ENCODE measurements around the gene NELL1.

NELL1 gene

DNA sequence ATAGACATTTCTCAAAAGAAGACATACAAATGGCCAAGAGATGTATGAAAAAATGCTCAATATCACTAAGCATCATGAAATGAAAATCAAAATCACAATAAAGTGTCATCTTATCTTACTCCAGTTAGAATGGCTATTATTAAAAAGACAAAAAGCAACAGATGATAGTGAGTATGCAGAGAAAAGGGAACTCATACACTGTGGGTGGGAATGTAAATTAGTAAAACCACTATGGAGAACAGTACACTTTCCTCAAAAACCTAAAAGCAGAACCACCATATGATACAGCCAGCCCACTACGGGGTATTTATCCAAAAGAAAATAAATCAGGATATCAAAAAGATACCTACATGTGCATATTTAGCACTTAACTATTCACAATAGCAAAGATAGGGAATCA is 823.5 kb downstream of the NELL1 start:
- no peak for DNase-seq (ENCODE audit: low read depth)

DNA sequence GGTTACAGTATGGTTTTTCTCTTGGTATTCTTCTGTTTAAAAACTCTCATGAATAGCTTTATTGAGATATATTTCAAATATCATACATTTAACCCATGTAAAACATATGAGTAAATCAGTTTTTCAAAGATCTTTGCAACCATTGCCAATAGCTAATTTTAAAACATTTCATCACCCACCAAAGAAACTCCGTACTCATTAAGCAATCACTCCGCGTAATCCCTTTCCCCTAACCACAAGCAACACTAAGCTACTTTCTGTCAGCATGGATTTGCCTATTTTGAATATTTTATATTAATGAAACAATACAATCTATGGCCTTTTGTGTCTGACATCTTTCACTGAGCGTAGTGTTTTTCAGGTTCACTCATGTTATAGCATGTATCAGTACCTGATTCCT is 825.6 kb downstream of the NELL1 start:
- DNase-seq (ENCODE audit: low read depth), result no peak

DNA sequence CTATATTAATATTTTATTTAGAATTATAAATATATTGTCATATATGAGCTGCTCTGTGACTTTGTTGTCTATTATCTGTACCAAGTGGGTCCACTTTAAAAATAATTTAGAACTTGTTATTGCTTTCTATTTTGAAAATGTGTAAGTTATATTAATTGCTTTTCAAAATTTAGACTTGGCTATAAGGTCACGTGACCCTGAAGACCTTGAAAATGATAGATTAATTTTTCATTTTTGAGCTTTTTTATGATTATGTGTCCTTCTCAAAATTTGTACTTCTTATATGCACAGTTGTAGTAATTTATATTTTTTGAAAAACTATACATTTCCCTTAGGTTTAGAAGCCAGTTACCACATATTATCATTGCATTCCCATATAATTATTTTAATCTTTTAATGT is 826.5 kb downstream of the NELL1 start:
- no peak for DNase-seq (ENCODE audit: low read depth)

DNA sequence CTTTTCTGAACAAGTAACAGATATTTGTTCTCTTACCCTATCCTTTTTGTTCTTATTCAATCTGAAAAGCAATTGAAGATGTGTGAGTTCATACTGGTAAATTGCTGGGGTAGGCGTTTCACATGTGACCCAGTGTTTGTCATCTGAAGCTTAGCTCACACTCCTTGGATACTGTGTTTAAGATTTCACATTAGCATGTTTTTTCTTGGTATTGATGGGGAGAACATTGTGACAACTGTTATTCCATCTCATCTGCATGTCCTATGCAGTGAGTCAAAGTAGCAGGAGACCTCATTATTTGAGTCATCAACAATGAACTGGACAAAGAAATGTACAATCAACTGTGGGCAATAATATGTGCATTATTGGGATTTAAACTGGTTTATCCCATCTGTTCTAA is 831.9 kb downstream of the NELL1 start:
- DNase-seq (ENCODE audit: low read depth), result no peak

DNA sequence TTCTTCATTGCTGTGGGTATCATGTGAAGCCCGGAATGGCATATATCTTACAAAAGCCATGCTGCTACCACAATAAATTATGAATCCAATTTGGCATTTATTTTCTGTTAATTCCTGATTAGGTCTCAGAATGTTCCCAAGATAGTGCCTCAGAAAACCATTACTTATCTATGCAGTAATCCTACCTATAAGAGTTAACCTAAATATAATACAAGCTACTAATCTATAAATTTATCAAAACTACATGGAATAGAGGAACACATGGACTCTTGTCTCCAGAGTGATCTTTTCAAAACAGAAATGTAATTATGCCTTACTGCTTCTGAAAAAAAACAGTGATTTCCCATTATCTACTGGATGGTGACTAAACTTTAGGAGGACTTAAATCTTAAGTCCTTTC is 835.7 kb downstream of the NELL1 start:
- no peak for DNase-seq (ENCODE audit: low read depth)

DNA sequence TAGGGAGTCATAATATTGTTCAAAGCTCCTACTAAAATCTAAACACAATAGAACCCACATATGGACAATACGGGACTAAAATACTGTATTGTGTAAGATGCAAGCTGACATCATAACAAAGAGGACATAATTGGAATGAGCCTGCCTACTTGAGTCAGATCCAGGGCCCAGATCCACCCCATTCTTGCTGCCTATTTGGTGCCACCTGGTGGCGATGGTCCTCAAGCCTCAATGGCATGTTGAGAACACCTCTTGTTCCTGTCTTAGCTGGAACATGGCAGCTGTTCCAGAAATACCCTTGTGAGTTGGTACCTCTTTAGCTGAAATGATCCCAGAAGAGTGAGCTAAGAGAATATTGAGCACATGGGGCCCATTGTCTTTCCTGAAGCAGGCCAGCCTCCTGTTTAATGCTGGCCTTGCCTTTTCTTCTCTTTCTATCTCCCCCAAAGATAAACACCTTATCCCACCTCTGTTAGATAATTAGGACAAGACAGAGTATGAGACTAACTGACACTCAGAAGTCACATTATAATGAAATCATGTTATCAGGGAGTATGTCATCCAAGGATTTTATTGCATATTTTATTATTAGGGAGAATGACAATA is 842.6 kb downstream of the NELL1 start:
- no peak for DNase-seq (ENCODE audit: low read depth)

DNA sequence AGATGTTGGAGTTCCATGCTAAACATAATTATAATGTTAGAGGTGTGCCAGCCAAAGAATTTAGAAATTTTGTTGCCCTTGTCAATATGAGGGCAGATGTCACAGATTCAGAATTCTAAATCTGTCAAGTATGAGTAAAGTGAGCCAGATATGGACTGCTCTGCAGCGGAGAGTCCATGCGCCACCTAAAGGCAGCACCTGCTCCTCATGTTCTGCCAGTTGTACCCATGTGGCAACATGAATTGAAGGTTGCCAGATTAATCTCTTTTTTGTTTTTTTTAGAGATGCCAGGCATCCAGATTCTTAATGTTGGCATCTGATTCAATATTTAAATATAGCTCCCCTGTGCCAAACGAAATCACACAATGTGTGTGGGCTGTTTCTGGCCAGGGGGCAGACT is 844.9 kb downstream of the NELL1 start:
- no peak for DNase-seq (ENCODE audit: low read depth)

DNA sequence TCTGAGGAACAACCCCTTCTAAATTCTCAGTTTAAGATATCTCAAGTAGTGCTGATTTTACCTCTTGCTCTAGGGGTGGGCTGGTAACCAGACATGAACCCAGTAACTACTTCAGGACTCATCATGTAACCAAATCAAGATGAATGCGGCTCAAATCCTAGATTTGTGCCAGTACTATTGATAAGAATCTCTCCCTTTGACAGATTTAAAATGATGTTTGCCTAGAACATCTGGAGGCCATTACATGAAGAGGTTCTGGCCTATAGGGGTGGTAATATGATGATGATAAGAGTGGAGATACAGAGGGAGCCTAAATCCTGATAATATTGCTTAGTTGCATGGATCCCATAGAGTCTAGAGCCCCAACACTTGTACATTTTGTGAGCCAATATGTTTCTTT is 850.9 kb downstream of the NELL1 start:
- DNase-seq (ENCODE audit: low read depth), result no peak

DNA sequence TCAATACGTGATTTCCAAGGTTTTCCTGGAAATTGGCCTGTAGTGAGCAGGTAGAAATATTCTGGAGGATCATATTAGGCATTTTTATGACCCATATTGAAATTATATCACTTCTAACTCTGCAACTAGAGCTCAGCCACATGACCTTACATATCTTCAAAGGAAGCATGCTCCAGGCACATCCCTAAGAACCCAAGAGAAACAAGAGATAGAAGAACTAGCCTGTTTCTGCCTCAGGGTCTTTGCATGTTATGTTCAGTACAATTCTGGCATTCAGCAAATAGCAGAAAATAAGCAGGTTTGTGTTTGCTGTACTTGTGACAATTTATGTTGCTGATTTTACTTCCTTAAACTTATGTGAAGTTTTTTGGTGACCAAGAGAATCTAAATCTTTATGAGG is 859.8 kb downstream of the NELL1 start:
- no peak for DNase-seq (ENCODE audit: low read depth)

DNA sequence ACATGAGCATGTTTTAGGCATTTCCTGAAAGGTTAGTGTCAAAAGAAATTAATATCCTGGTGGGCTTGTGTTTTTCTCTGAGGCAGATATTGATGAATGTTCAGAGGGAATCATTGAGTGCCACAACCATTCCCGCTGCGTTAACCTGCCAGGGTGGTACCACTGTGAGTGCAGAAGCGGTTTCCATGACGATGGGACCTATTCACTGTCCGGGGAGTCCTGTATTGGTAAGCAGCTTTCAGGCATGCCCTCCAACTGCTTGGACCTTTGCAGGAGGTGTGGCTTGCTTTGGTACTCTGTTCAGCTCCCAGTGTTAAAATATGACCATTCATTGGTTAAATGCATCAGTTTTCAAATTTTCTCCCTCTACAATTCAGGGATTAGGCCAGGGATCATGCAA is 864.9 kb downstream of the NELL1 start:
- DNase-seq (ENCODE audit: low read depth), result no peak

DNA sequence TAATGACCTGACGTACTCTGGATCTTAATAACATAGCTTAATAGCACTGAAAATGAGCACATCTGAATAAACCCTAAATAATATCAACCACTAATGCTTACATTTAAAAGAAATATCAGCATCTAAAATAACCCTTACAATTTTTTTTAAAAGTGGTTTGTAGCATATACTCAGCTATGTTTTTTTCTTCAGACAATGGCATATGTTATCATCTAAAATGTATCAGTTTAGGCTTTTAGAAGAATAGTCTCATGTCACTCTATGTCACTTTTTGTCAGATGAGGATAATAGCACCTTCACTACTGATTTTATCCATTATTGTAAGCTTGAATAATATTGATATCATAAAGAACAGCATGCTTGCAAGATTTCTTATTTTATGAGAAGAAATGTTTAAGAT is 868.6 kb downstream of the NELL1 start:
- no peak for DNase-seq (ENCODE audit: low read depth)

DNA sequence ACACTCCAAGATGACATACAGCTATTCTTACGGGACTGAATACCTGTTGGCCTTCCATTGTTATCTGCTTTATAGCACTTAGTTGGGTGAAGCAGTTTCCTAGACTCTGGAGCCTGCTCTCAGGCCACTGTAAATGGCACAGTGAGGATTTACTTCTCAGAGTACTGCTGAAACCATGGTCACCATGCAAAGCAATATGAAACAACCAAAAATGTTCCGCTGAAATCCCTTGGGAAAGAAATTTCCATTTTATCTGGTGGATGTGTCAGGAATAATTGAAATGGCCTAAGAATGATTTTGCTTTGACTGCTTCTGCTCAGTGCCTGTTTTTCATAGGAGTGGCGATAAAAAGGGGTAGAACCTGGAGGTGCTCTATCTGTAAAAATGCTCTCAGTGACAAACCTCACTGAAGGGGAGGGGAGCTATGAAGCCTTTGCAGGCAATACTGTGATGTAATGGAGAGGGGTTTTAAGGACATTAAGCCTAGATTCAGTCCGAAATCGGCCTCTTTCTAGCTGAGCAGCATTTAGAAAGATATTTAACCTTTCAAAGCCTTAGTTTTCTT is 871.9 kb downstream of the NELL1 start:
- no peak for DNase-seq (ENCODE audit: low read depth)

DNA sequence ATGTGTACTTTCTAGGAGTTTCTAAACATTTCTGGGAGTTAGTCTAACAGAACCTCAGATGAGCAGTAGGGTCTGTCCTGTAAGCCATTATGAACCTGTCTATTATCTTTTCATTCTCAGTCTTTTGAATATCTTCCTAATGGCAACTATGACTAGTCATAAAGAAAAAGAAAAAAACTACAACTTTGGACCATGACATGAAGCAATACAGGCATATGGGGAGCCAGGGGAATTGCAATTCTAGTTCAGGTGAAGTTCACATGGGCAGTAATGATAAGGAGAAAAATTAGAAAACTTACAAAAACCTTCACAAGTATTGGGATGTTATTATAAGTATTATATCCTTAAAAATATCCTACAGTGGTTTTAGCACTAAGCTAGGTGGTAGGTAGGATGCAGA is 874.5 kb downstream of the NELL1 start:
- no peak for DNase-seq (ENCODE audit: low read depth)

DNA sequence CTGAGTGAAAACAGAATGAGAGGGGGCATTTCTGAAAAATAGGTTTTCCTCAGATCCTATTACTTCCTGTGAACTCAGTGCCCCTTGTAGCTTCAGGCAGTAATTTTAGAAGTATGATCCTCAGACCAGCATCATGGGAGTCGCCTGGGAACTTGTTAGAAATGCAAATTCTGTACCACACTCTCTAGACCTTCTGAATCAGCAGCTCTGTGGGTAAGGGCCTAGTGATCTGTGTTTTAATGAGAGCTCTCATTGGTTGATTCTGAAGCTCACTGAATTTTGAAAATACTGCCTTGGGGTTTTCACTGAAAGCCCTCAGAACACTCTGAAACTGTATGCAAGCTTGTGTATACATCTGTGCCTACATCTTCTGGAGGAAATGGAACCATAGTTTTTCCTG is 876.3 kb downstream of the NELL1 start:
- no peak for DNase-seq (ENCODE audit: low read depth)

DNA sequence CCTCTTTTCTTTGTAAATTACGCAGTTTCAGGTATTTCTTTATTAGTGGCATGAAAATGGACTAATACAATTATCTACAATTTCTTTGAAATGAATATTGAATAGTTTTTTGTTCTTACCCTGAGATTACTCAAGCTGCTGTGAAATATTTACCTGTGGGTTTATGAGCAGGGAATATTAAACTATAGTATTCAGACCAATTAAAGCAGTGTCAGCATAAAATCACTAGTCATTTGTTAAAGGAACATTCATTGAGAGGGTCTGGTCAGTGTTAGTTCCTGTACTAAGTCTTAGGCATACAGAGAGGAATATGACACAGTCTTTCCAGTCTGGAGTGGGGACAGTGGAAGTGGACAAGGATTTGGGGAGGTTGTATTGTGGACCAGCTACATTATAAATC is 877.3 kb downstream of the NELL1 start:
- no peak for DNase-seq (ENCODE audit: low read depth)

DNA sequence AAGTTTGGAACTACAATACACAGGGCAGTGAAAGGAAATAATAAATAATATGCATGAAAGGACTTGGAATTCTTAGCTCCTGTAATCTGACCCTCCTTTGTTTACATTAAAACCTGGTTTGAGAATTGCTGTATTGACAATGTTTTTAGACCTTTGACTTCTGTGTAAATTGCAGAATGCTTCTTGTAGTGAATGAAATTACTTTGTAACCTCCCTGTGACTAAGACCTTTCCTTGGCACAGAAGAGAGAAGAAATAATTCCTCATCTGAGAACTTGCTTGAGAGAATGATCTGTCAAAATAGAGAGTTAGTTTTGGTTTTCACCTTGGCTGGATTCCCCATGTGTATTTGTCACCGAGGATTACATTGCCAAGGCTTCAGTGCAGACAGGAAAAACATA is 883.5 kb downstream of the NELL1 start:
- no peak for DNase-seq (ENCODE audit: low read depth)

DNA sequence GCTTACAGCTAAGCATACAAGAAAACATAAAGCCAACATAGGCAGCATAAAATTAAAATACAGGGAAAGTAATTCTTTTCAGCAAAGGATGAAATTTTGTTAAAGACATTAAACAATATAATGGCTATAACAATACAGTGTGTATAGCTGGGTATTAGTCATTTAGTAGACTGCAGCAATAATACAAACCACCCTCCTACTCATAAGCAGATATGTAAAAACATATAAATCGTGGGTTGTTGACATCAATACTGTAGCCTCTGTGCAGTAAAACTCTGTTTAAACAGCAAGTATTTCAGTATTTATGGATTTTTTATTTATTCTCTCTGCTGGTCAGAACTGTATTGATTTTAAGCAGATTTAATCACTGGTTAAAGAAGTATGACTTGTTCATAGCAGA is 884.4 kb downstream of the NELL1 start:
- DNase-seq (ENCODE audit: low read depth), result no peak

DNA sequence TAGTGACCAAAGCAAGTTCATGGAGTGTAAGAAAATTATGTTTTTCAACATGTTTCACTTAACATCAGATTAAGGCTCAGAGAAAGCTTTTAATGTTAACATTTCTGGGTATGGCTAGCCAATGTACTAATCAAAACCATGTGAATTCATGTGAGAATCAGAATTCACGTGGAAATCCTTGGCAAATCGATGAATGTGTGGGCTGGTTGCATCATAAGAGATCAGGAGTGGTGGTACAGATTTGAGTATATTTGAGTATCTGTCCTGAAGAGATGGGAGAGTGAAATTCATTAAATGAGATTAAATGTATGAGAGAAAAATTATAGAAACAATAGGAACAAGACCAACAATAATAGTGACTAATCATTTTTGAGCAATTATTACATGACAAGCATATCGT is 884.9 kb downstream of the NELL1 start:
- DNase-seq (ENCODE audit: low read depth), result no peak

DNA sequence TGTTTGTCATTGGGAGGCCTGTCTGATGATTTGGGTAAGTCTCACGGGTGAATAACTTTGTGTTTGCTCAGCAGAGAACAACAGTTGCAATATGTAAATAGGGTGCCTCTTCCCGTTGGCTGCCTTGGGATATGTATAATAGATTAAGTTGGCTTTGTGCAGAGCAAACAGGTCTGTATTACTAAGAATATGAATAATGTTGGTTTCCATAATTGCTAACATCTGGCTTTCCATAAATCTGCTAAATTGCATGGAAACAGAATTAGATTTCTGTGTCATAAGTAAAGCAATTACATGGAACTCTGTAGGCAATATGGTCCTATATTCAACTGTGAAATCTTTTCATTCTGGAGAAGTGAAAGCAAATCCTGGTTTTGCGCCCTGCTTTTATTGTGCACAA is 887.5 kb downstream of the NELL1 start:
- no peak for DNase-seq (ENCODE audit: low read depth)

DNA sequence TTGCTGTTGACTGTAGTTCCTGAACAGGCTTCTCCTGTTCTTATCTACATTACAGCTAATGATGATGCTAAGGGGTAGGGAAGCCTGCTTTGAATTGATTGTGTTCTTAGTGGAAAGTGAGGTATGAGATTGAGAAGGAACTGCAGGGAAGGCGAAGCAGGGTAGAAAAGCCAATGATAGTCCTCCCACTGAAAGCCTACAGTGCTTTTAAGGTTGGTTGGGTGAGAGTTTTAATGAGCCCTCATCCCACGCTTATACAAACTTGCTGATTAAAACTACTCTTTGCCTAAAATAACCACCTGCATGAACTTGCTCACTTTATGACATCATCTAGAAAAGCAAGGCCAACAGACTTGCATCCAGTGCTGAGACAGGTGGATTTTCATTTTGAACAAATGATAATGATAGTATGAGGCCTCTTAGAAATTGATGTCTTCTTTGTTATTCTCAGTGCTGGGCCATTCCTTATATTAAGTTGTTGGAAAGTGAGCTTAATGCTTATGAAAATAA is 891.1 kb downstream of the NELL1 start:
- DNase-seq (ENCODE audit: low read depth), result no peak

DNA sequence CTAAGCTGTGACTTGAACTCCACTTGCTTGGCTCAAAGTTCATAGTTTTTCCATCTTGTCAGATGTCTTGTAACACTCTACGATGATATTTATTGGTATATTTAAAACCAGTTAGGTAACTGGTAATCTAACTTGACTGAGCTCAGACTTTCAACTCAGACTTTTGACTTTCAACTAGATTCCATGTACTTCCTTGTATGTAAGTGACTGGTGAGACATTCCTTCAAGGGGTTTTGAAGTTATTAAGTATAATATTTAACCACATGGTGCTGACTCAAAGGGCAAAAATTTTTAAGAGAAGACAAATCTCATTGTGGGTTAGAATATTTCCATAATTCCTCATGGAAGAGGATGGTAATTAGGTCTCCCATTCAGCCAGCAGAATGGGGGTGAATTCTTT is 892.2 kb downstream of the NELL1 start:
- no peak for DNase-seq (ENCODE audit: low read depth)

DNA sequence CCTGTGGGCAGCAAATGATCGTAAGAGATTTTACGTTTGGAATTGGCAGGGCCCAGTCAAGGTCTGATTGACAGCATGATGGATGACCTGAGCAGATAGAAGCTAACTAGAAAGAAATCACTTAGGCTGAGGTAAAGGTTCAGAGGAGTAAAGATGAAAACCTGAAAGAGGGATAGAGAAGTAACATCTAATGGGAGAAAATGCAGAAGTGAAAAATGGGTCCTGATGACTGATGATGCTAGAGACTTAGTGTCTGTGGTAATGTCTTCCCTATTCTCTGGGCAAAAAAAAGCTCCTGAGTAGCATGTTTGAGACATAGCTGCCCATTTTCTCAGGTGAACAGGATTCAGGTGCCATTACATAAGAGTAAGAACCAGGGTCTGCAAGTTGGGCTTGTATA is 894.7 kb downstream of the NELL1 start:
- no peak for DNase-seq (ENCODE audit: low read depth)

DNA sequence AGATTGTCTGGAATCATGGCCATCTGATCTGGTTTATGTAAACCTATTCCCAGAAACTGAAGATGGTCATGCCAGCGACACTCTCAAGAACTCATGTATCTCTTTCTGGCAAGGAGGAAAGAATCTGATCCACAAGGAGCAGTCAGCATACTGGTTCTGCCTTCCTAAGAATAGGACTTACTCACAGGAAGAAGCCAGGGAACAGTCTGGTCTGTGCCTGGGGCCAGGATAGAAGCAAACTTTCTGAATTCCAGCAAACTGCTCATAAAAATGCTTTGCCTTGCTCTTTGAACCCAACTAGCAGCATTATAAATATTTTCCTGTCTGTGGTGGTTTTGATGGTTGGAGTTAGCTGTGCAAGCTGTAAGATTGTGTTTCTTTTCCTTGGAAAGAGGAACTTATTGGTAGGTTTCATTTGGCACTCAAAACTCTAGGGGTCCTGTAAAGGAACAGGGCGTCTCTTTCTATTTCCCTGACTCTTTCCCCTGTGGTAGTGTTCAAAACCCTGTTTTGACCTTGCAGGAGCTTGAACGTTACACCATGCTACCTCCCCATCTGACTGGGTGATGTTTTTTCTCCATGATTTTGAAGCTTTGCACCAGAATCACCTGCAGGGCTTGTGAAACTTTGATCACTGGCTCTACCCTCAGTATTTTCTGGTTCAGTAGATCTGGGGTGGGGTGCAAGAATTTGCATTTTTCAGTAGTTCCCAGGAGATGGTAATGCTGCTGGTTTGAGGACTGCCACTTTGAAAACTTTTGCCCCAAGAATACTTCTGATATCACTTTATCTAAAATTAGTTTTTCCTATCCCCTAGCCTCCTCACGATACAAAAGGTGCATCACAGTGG is 895.7 kb downstream of the NELL1 start:
- DNase-seq (ENCODE audit: low read depth), result no peak

All from stromal cell of bone marrow (primary cell).